Measurements from ENCODE around the gene GABPA. TPM values are rescaled to one million over a fixed set of nuclear protein-coding genes. Genes with fewer than 3 reads are reported as not detected.

The GABPA gene
- polyA plus RNA-seq, 1 of the 3 experiments (the other 2 are of a cell fraction), result 6.2 TPM

DNA sequence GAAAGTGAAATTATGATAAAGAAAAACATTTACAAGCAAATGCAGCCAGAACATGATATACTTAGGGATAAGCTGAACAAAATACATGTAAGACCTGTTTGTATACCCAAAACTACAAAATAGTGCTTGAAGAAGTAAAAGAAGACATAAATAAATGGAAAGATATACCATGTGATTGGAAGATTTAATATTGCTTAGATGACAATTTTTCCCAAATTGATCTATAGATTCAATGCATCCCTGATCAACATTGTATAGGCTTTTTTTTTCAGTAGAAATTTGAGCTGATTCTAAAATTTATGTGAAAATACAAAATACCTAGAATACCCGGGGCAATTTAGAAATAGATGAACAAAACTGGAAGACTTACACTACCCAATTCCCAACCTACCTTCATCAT lies 76.4 kb downstream of the GABPA start:
- no peak overlapping the region for H3K4me2 ChIP-seq
- H3K36me3 ChIP-seq (replicated peaks in 1 of 2; ENCODE audit: control insufficient read depth in 1 of 2, insufficient read depth in 2 of 2, low read length in 1 of 2), result no peaks in the 10 kb centered on the region
- H2AFZ ChIP-seq (ENCODE audit: low read depth), result no peak overlapping the region
- H3K9me2 ChIP-seq, result no peaks in the 10 kb centered on the region
- H3K4me3 ChIP-seq (ENCODE audit: low read depth in 2 of 2, low read length in 1 of 2), result no peak overlapping the region
- WGBS (ENCODE audit: low lambda C conversion rate), result 61% methylated on average over 1 of the region's 1 CpG
- no peaks in the 10 kb centered on the region for H4K20me1 ChIP-seq (ENCODE audit: insufficient read depth)
- no peaks in the 10 kb centered on the region for H3K79me2 ChIP-seq (ENCODE audit: insufficient read depth)
- H3K9me3 ChIP-seq, result no peaks in the 10 kb centered on the region
- no peak overlapping the region for H3K9ac ChIP-seq
- H3K4me1 ChIP-seq (ENCODE audit: control insufficient read depth in 1 of 2, insufficient read depth in 2 of 2, low read depth in 1 of 2, low read length in 1 of 2), result no peaks in the 10 kb centered on the region
- TF ChIP-seq RCOR1 (IDR thresholded peaks at IDR 0.05; ENCODE audit: low read length), result no peak
- TF ChIP-seq, protein P1, sequence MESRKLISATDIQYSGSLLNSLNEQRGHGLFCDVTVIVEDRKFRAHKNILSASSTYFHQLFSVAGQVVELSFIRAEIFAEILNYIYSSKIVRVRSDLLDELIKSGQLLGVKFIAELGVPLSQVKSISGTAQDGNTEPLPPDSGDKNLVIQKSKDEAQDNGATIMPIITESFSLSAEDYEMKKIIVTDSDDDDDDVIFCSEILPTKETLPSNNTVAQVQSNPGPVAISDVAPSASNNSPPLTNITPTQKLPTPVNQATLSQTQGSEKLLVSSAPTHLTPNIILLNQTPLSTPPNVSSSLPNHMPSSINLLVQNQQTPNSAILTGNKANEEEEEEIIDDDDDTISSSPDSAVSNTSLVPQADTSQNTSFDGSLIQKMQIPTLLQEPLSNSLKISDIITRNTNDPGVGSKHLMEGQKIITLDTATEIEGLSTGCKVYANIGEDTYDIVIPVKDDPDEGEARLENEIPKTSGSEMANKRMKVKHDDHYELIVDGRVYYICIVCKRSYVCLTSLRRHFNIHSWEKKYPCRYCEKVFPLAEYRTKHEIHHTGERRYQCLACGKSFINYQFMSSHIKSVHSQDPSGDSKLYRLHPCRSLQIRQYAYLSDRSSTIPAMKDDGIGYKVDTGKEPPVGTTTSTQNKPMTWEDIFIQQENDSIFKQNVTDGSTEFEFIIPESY (IDR thresholded peaks at IDR 0.05; ENCODE audit: borderline replicate concordance, low read depth), result no peak
- TF ChIP-seq POLR2AphosphoS5 (IDR thresholded peaks at IDR 0.05; ENCODE audit: low read depth, low read length), result no peak
- TF ChIP-seq, protein P2, sequence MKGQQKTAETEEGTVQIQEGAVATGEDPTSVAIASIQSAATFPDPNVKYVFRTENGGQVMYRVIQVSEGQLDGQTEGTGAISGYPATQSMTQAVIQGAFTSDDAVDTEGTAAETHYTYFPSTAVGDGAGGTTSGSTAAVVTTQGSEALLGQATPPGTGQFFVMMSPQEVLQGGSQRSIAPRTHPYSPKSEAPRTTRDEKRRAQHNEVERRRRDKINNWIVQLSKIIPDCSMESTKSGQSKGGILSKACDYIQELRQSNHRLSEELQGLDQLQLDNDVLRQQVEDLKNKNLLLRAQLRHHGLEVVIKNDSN (IDR thresholded peaks at IDR 0.05; ENCODE audit: borderline replicate concordance, low read depth), result no peak
- TF ChIP-seq, protein P3, sequence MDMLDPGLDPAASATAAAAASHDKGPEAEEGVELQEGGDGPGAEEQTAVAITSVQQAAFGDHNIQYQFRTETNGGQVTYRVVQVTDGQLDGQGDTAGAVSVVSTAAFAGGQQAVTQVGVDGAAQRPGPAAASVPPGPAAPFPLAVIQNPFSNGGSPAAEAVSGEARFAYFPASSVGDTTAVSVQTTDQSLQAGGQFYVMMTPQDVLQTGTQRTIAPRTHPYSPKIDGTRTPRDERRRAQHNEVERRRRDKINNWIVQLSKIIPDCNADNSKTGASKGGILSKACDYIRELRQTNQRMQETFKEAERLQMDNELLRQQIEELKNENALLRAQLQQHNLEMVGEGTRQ (IDR thresholded peaks at IDR 0.05; ENCODE audit: borderline replicate concordance, low read depth, low read length), result no peak
- TF ChIP-seq GATA2 (CRISPR knock-in tag; IDR thresholded peaks at IDR 0.05), result no peak
- no peak for TF ChIP-seq EZH2phosphoT487 (IDR thresholded peaks at IDR 0.05; ENCODE audit: borderline replicate concordance, low read depth)
- TF ChIP-seq NRF1 (IDR thresholded peaks at IDR 0.05; ENCODE audit: low read depth, low read length), result no peak
- no peak for TF ChIP-seq FOSL2 (IDR thresholded peaks at IDR 0.05; ENCODE audit: borderline replicate concordance, low read depth)
- TF ChIP-seq RFX5 (IDR thresholded peaks at IDR 0.05; ENCODE audit: low read length), result no peak
- TF ChIP-seq RAD21 (IDR thresholded peaks at IDR 0.05; ENCODE audit: low read length), result no peak
- no peak for TF ChIP-seq JUND (IDR thresholded peaks at IDR 0.05)
- TF ChIP-seq REST (IDR thresholded peaks at IDR 0.05; ENCODE audit: low read depth, low read length), result no peak
- no peak for TF ChIP-seq NFIC (IDR thresholded peaks at IDR 0.05; ENCODE audit: borderline replicate concordance)
- TF ChIP-seq YY1 (IDR thresholded peaks at IDR 0.05; ENCODE audit: low read depth), result no peak
- TF ChIP-seq, protein P4, sequence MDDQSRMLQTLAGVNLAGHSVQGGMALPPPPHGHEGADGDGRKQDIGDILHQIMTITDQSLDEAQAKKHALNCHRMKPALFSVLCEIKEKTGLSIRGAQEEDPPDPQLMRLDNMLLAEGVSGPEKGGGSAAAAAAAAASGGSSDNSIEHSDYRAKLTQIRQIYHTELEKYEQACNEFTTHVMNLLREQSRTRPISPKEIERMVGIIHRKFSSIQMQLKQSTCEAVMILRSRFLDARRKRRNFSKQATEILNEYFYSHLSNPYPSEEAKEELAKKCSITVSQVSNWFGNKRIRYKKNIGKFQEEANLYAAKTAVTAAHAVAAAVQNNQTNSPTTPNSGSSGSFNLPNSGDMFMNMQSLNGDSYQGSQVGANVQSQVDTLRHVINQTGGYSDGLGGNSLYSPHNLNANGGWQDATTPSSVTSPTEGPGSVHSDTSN (IDR thresholded peaks at IDR 0.05), result no peak
- no peaks in the 10 kb centered on the region for H3K27me3 ChIP-seq (ENCODE audit: insufficient read depth)
- H3K27ac ChIP-seq (ENCODE audit: low read depth in 2 of 2, low read length in 1 of 2), result no peak overlapping the region
- no peaks in the 10 kb centered on the region for H3F3A ChIP-seq (replicated peaks; ENCODE audit: insufficient read depth)
- ChIA-PET CTCF (interaction anchor here (2.1 kb wide), 1 partner anchor 9 kb away, joined by 11 read pairs; no protein-coding TSS in a partner anchor), POLR2A (no interaction called here)
- DNase-seq, result no peak

All from SK-N-SH (cell line).